Skeletal muscle cell (primary cell): ENCODE data around the gene IGSF21.
"Not testable (repeated sequence)": the region's sequence is repeated elsewhere in the genome, so short reads cannot be mapped to it uniquely, and the experiment has no call there.

Experiments
- DNase-seq: peaks from one replicate; pipeline ENCODE4 v3.0.0-alpha.2; 2010; ENCODE audit warnings: low read depth
- H3K4me3 ChIP-seq: 2 replicates; pipeline ENCODE4 v1.5.1; 2011; ENCODE audit warnings: low read depth, mild to moderate bottlenecking, control low read depth, low read length, moderate library complexity

Gene IGSF21

GRCh38 chr1:18160290-18160942 is 52.8 kb downstream of the IGSF21 start:
- no peak for DNase-seq
- H3K4me3 ChIP-seq, result no peak overlapping the region

- no peak overlapping the region for H3K4me3 ChIP-seq
Measured at GRCh38 chr1:18161690-18162089, 54.1 kb downstream of the IGSF21 start.

GRCh38 chr1:18165640-18166039 is 58.0 kb downstream of the IGSF21 start:
- not testable (repeated sequence) for DNase-seq, H3K4me3 ChIP-seq

More at GRCh38 chr1:18161690-18162089, 54.1 kb downstream of the IGSF21 start:
- no peak for DNase-seq

GRCh38 chr1:18166341-18166740 is 58.7 kb downstream of the IGSF21 start:
- no peak overlapping the region for H3K4me3 ChIP-seq
- no peak for DNase-seq

- H3K4me3 ChIP-seq, result no peak overlapping the region
- DNase-seq, result no peak
Measured at GRCh38 chr1:18166929-18167328, 59.3 kb downstream of the IGSF21 start.

- DNase-seq, result no peak
Measured at GRCh38 chr1:18170444-18170843, 62.8 kb downstream of the IGSF21 start.

GRCh38 chr1:18174037-18174436 is 66.4 kb downstream of the IGSF21 start:
- no peak for DNase-seq
- H3K4me3 ChIP-seq, result no peak overlapping the region

More at GRCh38 chr1:18170444-18170843, 62.8 kb downstream of the IGSF21 start:
- H3K4me3 ChIP-seq, result no peak overlapping the region

GRCh38 chr1:18175051-18175450 is 67.5 kb downstream of the IGSF21 start:
- DNase-seq, result no peak
- no peak overlapping the region for H3K4me3 ChIP-seq

GRCh38 chr1:18175530-18176377 is 68.2 kb downstream of the IGSF21 start:
- H3K4me3 ChIP-seq, result no peak overlapping the region
- no peak for DNase-seq

GRCh38 chr1:18176619-18177018 is 69.0 kb downstream of the IGSF21 start:
- DNase-seq, result no peak
- no peak overlapping the region for H3K4me3 ChIP-seq

- no peak for DNase-seq
- no peak overlapping the region for H3K4me3 ChIP-seq
Measured at GRCh38 chr1:18178111-18178510, 70.5 kb downstream of the IGSF21 start.

- no peak overlapping the region for H3K4me3 ChIP-seq
- DNase-seq, result no peak
Measured at GRCh38 chr1:18179009-18179408, 71.4 kb downstream of the IGSF21 start.

GRCh38 chr1:18182398-18183160 is 75.0 kb downstream of the IGSF21 start:
- H3K4me3 ChIP-seq, result no peak overlapping the region
- peak; percentile 0 for DNase-seq

- no peak overlapping the region for H3K4me3 ChIP-seq
- DNase-seq, result no peak
Measured at GRCh38 chr1:18183533-18183932, 75.9 kb downstream of the IGSF21 start.

GRCh38 chr1:18187054-18187453 is 79.5 kb downstream of the IGSF21 start:
- DNase-seq, result no peak
- no peak overlapping the region for H3K4me3 ChIP-seq

GRCh38 chr1:18188820-18189517 is 81.4 kb downstream of the IGSF21 start:
- DNase-seq, result no peak
- H3K4me3 ChIP-seq, result no peak overlapping the region

GRCh38 chr1:18190598-18190997 is 83.0 kb downstream of the IGSF21 start:
- H3K4me3 ChIP-seq, result no peak overlapping the region
- no peak for DNase-seq

GRCh38 chr1:18191037-18191436 is 83.4 kb downstream of the IGSF21 start:
- H3K4me3 ChIP-seq, result no peak overlapping the region
- no peak for DNase-seq

GRCh38 chr1:18191481-18192155 is 84.0 kb downstream of the IGSF21 start:
- DNase-seq, result no peak
- no peak overlapping the region for H3K4me3 ChIP-seq
